Uterus (tissue), 2 donors: ENCODE data around the gene DIPK1A.

ENCODE experiments used
- POLR2A ChIP-seq, 2 donors: fragments of 450-650 bp; IDR thresholded peaks; one replicate each; pipeline ENCODE4 v1.6.1; 2016; ENCODE audit warnings: antibody characterized with exemption in 2 of 2, mild to moderate bottlenecking in 1 of 2, moderate library complexity in 1 of 2
- TF ChIP-seq, protein P1 (sequence below), 4 experiments: fragments of 200-600 bp in 2 of 4; fragments of 450-650 bp in 2 of 4; sonication (generic) in 2 of 4; IDR thresholded peaks; one replicate each; pipeline ENCODE4 v1.5.1; 2016 to 2019; ENCODE audit warnings: antibody characterized with exemption in 4 of 4, mild to moderate bottlenecking in 2 of 4, moderate library complexity in 1 of 4

DNA sequence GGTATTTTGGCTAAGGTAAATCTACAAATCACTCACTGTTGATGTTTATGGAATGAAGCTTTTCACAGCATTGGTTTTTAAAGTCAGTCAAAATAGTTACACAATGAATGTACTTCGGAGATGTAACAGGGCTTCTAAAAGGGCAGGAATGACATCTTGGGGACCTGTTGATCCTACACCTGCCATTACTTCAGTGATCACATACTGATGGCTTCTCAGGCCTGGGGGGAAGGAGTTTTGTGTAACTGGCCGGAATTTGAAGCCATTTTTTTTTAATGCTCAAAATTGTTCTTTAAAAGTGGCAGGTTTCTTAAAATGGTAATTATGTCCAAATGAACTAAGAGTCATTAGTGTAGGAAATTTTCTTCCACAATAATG is 118.2 kb downstream of the DIPK1A start:
- TF ChIP-seq, protein P1, sequence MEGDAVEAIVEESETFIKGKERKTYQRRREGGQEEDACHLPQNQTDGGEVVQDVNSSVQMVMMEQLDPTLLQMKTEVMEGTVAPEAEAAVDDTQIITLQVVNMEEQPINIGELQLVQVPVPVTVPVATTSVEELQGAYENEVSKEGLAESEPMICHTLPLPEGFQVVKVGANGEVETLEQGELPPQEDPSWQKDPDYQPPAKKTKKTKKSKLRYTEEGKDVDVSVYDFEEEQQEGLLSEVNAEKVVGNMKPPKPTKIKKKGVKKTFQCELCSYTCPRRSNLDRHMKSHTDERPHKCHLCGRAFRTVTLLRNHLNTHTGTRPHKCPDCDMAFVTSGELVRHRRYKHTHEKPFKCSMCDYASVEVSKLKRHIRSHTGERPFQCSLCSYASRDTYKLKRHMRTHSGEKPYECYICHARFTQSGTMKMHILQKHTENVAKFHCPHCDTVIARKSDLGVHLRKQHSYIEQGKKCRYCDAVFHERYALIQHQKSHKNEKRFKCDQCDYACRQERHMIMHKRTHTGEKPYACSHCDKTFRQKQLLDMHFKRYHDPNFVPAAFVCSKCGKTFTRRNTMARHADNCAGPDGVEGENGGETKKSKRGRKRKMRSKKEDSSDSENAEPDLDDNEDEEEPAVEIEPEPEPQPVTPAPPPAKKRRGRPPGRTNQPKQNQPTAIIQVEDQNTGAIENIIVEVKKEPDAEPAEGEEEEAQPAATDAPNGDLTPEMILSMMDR (IDR thresholded peaks at IDR 0.05), result no peak
- TF ChIP-seq POLR2A (IDR thresholded peaks at IDR 0.05), result no peak
